ENCODE data around the gene RTN4RL1.

DNA sequence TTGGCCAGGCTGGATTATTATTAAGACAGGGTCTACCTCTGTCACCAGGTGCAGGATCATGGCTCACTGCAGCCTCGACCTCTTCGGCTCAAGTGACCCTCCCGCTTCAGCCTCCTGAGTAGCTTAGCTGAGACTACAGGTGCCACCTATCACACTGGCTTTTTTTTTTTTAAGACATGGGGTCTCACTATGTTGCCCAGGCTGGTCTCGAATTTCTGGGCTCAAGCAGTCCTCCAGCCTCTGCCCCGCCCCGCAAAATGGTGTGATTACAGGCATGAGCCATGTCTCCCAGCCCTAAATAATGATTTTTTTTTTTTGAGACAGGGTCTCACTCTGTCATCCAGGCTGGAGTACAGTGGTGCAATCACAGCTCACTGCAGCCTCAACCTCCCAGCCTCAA is 22.5 kb upstream of the RTN4RL1 start:
- TF ChIP-seq POLR2A (IDR thresholded peaks at IDR 0.05) = no peak
- no peak for TF ChIP-seq CTCF (IDR thresholded peaks at IDR 0.05)
